Neural crest cell (in vitro differentiated cells): ENCODE measurements around the gene SLC8A3. TPM values are rescaled to one million over a fixed set of nuclear protein-coding genes. Genes with fewer than 3 reads are reported as not detected.
A peak's percentile ranks its signal among the peaks of the same experiment; 100 is the strongest.

ENCODE experiments used
- DNase-seq: peaks from one replicate; pipeline ENCODE4 v3.0.0; 2021; ENCODE audit warnings: low read depth, mixed read lengths, low spot score
- H3K27ac Mint-ChIP-seq: one replicate; pipeline ENCODE4 v1.8.0; 2021; ENCODE audit warnings: mild to moderate bottlenecking, mixed read lengths; ENCODE audit not compliant: unreplicated experiment
- H3K27me3 Mint-ChIP-seq: 2 replicates; pipeline ENCODE4 v1.8.0; 2021; ENCODE audit warnings: low read depth, mild to moderate bottlenecking, mixed read lengths
- H3K36me3 Mint-ChIP-seq: 2 replicates; pipeline ENCODE4 v1.8.0; 2021; ENCODE audit warnings: low read depth, mild to moderate bottlenecking, mixed read lengths
- H3K4me1 Mint-ChIP-seq: 2 replicates; pipeline ENCODE4 v1.8.0; 2021; ENCODE audit warnings: mixed read lengths
- H3K4me3 Mint-ChIP-seq: one replicate; pipeline ENCODE4 v1.8.0; 2021; ENCODE audit warnings: mild to moderate bottlenecking, mixed read lengths
- H3K9me3 Mint-ChIP-seq: 2 replicates; pipeline ENCODE4 v1.8.0; 2021; ENCODE audit warnings: mixed read lengths
- total RNA-seq: library from RNA; stranded (reverse); gene quantifications from 2 replicates; pipeline ENCODE4 v1.2.1, GENCODE V29; 2021
- TF ChIP-seq, protein P1 (sequence below): fragments of 200-600 bp; sonication (generic); conservative IDR thresholded peaks from 2 replicates; pipeline ENCODE4 v1.5.0; 2021; ENCODE audit warnings: antibody characterized with exemption, mild to moderate bottlenecking

The SLC8A3 gene
- total RNA-seq, 1 donor from 2014 or later, result 1.2 TPM

GRCh38 chr14:70186900-70187451, 1.8 kb downstream of the SLC8A3 start:
- Mint-ChIP-seq H3K4me3 (peak overlapping the region; percentile 94), H3K4me1 (peaks cover 29% of the 10 kb centered on the region), H3K9me3 (no peaks in the 10 kb centered on the region), H3K27ac (no peak overlapping the region), H3K36me3 (no peaks in the 10 kb centered on the region), H3K27me3 (peaks cover 54% of the 10 kb centered on the region)
- TF ChIP-seq, protein P1, sequence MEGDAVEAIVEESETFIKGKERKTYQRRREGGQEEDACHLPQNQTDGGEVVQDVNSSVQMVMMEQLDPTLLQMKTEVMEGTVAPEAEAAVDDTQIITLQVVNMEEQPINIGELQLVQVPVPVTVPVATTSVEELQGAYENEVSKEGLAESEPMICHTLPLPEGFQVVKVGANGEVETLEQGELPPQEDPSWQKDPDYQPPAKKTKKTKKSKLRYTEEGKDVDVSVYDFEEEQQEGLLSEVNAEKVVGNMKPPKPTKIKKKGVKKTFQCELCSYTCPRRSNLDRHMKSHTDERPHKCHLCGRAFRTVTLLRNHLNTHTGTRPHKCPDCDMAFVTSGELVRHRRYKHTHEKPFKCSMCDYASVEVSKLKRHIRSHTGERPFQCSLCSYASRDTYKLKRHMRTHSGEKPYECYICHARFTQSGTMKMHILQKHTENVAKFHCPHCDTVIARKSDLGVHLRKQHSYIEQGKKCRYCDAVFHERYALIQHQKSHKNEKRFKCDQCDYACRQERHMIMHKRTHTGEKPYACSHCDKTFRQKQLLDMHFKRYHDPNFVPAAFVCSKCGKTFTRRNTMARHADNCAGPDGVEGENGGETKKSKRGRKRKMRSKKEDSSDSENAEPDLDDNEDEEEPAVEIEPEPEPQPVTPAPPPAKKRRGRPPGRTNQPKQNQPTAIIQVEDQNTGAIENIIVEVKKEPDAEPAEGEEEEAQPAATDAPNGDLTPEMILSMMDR, result no peak
- DNase-seq, result no peak

GRCh38 chr14:70183991-70184390, 4.8 kb downstream of the SLC8A3 start:
- Mint-ChIP-seq H3K27ac (no peak overlapping the region), H3K4me1 (peaks cover 21% of the 10 kb centered on the region), H3K27me3 (peaks cover 32% of the 10 kb centered on the region), H3K36me3 (no peaks in the 10 kb centered on the region), H3K9me3 (no peaks in the 10 kb centered on the region), H3K4me3 (no peak overlapping the region)
- DNase-seq, result no peak
- TF ChIP-seq, protein P1, result no peak

- H3K27ac Mint-ChIP-seq, result no peak overlapping the region
- H3K36me3 Mint-ChIP-seq, result no peaks in the 10 kb centered on the region
- no peaks in the 10 kb centered on the region for H3K9me3 Mint-ChIP-seq
- peaks cover 17% of the 10 kb centered on the region for H3K27me3 Mint-ChIP-seq
- no peak for DNase-seq
- H3K4me1 Mint-ChIP-seq, result peaks cover 4% of the 10 kb centered on the region
- no peak overlapping the region for H3K4me3 Mint-ChIP-seq
- TF ChIP-seq, protein P1, result no peak
Measured at GRCh38 chr14:70181276-70181675, 7.5 kb downstream of the SLC8A3 start.

DNA sequence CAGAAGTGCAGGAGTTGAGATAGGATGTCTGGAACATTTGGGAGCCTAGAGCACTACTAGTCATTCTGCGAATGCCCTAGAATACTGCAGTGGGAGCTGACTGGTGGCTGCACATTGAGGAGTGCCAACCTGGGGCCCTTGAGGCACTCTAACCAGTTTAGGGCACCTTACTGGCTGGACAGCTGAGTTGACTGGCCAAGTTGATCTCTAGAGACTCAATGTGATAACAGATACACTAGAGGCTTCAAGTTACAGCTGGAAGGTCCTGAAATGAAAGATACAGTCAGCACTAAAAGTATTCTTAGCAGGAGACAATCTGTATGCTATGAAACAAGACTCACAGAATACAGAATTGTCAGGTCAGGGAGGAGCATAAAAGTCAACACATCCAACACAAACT, 8.0 kb downstream of the SLC8A3 start:
- H3K4me1 Mint-ChIP-seq, result peaks cover 4% of the 10 kb centered on the region
- TF ChIP-seq, protein P1, result no peak
- no peak overlapping the region for H3K27ac Mint-ChIP-seq
- no peaks in the 10 kb centered on the region for H3K9me3 Mint-ChIP-seq
- no peaks in the 10 kb centered on the region for H3K36me3 Mint-ChIP-seq
- H3K4me3 Mint-ChIP-seq, result no peak overlapping the region
- H3K27me3 Mint-ChIP-seq, result peaks cover 14% of the 10 kb centered on the region
- no peak for DNase-seq

GRCh38 chr14:70177081-70177800, 11.5 kb downstream of the SLC8A3 start:
- no peaks in the 10 kb centered on the region for H3K36me3 Mint-ChIP-seq
- H3K27ac Mint-ChIP-seq, result no peak overlapping the region
- H3K27me3 Mint-ChIP-seq, result peaks cover 15% of the 10 kb centered on the region
- H3K4me3 Mint-ChIP-seq, result no peak overlapping the region
- TF ChIP-seq, protein P1, result no peak
- no peaks in the 10 kb centered on the region for H3K9me3 Mint-ChIP-seq
- peaks cover 4% of the 10 kb centered on the region for H3K4me1 Mint-ChIP-seq
- no peak for DNase-seq
